ENCODE data around the gene NFYC. TPM values are rescaled to one million over a fixed set of nuclear protein-coding genes. Genes with fewer than 3 reads are reported as not detected.
A peak's percentile ranks its signal among the peaks of the same experiment; 100 is the strongest.

The NFYC gene
- 10 to 100 TPM; 50.1 to 60.4 (median 52.9) TPM for total RNA-seq
- total RNA-seq (2013), result 40.9 TPM
- 32.4 to 53.5 (median 42.1) reads per million in 29 experiments for total RNA-seq

DNA sequence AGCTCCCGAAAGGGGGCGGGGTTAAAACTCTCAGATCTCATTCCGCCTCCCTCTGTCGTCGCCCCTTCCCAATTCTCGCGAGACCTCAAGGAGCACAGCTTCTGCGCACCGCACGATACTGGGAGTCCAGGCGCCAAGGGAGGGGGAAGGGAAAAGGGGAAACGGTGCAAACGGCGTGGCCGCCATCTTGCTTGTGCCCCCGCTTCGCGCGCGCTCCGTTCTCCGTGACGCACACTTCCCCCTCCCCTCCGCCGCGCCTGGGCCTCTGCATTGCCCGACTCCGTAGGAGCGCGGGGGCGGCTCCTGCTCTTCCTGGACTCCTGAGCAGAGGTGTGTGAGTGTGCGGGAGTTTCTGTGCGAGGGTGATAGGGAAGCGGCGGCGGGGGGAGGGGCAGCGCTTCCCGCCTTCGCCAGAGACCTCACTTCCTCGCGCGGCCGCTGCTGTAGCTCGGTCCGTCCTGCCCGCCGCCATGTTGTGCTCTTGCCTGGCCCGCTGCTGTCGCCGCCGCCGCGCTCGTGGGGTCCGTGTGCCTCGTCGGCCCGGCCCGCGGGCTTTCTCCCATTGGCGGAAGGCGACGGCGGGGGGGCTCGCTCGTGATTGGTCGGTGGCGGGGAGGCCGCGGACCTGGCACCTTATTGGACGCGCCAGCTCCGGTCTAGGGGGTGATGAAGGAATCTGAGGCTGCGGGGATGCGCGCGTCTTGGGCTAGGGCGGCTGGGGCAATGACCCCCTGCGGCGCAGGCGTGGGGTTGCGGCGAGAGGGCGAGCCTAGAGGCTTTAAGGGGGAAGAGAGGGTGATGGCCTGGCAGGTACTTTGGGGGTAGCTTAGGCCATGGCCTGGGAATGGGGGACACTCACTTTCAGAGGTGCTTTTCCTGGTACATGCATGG, at the start of gene NFYC:
Gene NFYC (plus strand): TSS at position 167 of the 891 bp plus-strand sequence. CDS start 47,140 bp downstream, outside the sequence.
- H3K4me3 ChIP-seq (ENCODE audit: control insufficient read depth in 1 of 2, extremely low read depth in 1 of 2, low read length in 1 of 2), result peak within 1 kb of the TSS; percentile 81 to 100
- H3K27me3 ChIP-seq (replicated peaks in 1 of 2; ENCODE audit: control insufficient read depth in 2 of 2, extremely low read depth in 1 of 2, insufficient read depth in 2 of 2, low read length in 1 of 2), result no peaks in the 10 kb centered on the region
- Mint-ChIP-seq H3K27me3 (no peaks in the 10 kb centered on the region), H3K36me3 (peaks cover 11% of the 10 kb centered on the region), H3K4me1 (peaks cover 65 to 71% (median 69%) of the 10 kb centered on the region in 3 donors), H3K27ac (peak within 1 kb of the TSS; percentile 94 to 96), H3K4me3 (peak within 1 kb of the TSS; percentile 87 to 98 (median 95)), H3K9me3 (no peaks in the 10 kb centered on the region)
- peaks cover 3 to 7% of the 10 kb centered on the region in 2 donors for H3K36me3 ChIP-seq (ENCODE audit: control insufficient read depth in 2 of 2, extremely low read depth in 1 of 2, insufficient read depth in 1 of 2, low read length in 1 of 2)
- DNase-seq (peak; percentile 84 to 99 (median 93)), ATAC-seq (replicated peaks in 1 of 4) (peak; percentile 86 to 88 (median 86))
- H3K4me1 ChIP-seq (ENCODE audit: control insufficient read depth in 1 of 2, extremely low read depth in 1 of 2, insufficient read depth in 2 of 2, low read length in 2 of 2), result peaks cover 21 to 32% of the 10 kb centered on the region in 2 experiments
- under 1% methylated on average over 58 of the region's 84 CpGs for WGBS (ENCODE audit: insufficient coverage)
- H3K9me3 ChIP-seq, result no peaks in the 10 kb centered on the region
- H3K27ac ChIP-seq (ENCODE audit: low read length), result peak within 1 kb of the TSS; percentile 100
- CTCF ChIA-PET, result interaction anchor here in 1 of 2 donors (0.5 to 2.7 kb wide), 13 partner anchors 9 to 170 kb away, joined by 3 to 13 read pairs (median 5); partner anchors contain the start of genes CITED4 and ZNF684
- POLR2A ChIA-PET, result interaction anchor here (0.5 to 1.3 kb wide), 12 partner anchors 10 to 1991 kb away, joined by 3 to 7 read pairs (median 3); partner anchors contain the start of gene YBX1 (in 1 of the 2)

DNA sequence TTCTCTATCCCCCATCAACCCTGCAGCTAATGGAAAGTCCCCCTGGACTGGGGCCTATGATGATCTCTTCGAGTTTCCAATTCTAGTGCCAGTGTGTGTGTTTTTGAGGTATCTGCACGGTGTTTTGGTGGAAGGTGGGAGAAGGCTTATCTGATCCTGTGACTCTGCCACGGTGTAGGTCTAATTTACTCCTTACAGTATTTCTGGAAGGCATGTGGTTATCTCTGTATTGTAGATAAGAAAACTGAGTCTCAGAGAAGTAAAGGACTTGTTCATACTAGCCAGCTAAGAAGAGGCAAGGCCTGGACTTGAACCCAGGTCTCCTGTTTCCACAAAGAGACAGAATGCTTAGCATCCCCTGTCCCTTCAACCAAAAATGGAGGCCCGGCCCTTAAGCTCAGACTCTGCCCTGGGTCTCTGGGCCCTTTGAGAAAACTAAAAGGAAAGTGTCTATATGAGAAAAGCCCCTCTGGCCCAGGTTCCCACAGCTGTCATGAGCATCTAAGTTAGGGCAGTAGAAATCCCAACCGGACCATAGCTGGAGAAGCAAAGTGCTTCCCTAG, 46.3 kb upstream of the NFYC start:
- H3K27ac Mint-ChIP-seq, result no peak overlapping the region
- WGBS (ENCODE audit: insufficient coverage), result 92% methylated on average over 2 of the region's 5 CpGs
- no peaks in the 10 kb centered on the region for H3K36me3 Mint-ChIP-seq
- H3K27ac ChIP-seq (ENCODE audit: low read length), result no peak overlapping the region
- ATAC-seq (replicated peaks in 1 of 4), result no peak
- CTCF ChIA-PET, result no interaction called here
- H3K9me3 ChIP-seq, result no peaks in the 10 kb centered on the region
- H3K4me3 Mint-ChIP-seq, result no peak overlapping the region
- no peaks in the 10 kb centered on the region for H3K9me3 Mint-ChIP-seq
- peaks cover 0 to 9% of the 10 kb centered on the region in 2 experiments for H3K27me3 ChIP-seq (replicated peaks in 1 of 2; ENCODE audit: control insufficient read depth in 2 of 2, extremely low read depth in 1 of 2, insufficient read depth in 2 of 2, low read length in 1 of 2)
- H3K36me3 ChIP-seq (ENCODE audit: control insufficient read depth in 2 of 2, extremely low read depth in 1 of 2, insufficient read depth in 1 of 2, low read length in 1 of 2), result no peaks in the 10 kb centered on the region
- H3K4me3 ChIP-seq (ENCODE audit: control insufficient read depth in 1 of 2, extremely low read depth in 1 of 2, low read length in 1 of 2), result no peak overlapping the region
- peaks cover 8 to 15% (median 11%) of the 10 kb centered on the region in 3 donors for H3K4me1 Mint-ChIP-seq
- H3K27me3 Mint-ChIP-seq, result no peaks in the 10 kb centered on the region
- no peak for DNase-seq
- POLR2A ChIA-PET, result no interaction called here
- H3K4me1 ChIP-seq (ENCODE audit: control insufficient read depth in 1 of 2, extremely low read depth in 1 of 2, insufficient read depth in 2 of 2, low read length in 2 of 2), result peaks cover 0 to 7% of the 10 kb centered on the region in 2 experiments

DNA sequence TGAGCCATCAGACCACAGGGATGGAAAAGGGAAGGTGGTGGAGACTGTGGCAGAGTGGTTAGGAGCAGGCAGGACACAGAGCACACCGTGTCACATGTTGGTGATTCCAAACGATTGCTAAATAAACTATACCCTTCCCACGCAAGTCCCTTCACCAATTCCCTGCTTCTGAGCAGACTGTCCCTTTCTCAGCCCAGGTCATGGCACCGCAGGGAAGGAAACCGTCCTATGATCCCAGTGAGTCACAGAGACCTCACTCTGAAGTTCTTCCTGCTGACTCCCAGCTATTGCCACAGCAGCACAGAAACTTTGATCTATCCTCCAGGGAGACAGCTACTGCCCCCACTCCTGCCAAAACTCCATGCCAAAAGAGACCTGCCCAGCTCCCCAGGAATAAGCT, 45.2 kb upstream of the NFYC start:
- Mint-ChIP-seq H3K27ac (no peak overlapping the region), H3K36me3 (no peaks in the 10 kb centered on the region), H3K27me3 (no peaks in the 10 kb centered on the region), H3K9me3 (no peaks in the 10 kb centered on the region), H3K4me3 (no peak overlapping the region), H3K4me1 (peaks cover 4 to 8% (median 5%) of the 10 kb centered on the region in 3 donors)
- Histone ChIP-seq H3K9me3 (no peaks in the 10 kb centered on the region), H3K27me3 (replicated peaks in 1 of 2; ENCODE audit: control insufficient read depth in 2 of 2, extremely low read depth in 1 of 2, insufficient read depth in 2 of 2, low read length in 1 of 2) (peaks cover 0 to 15% of the 10 kb centered on the region in 2 experiments), H3K36me3 (ENCODE audit: control insufficient read depth in 2 of 2, extremely low read depth in 1 of 2, insufficient read depth in 1 of 2, low read length in 1 of 2) (no peaks in the 10 kb centered on the region), H3K27ac (ENCODE audit: low read length) (no peak overlapping the region), H3K4me3 (ENCODE audit: control insufficient read depth in 1 of 2, extremely low read depth in 1 of 2, low read length in 1 of 2) (no peak overlapping the region), H3K4me1 (ENCODE audit: control insufficient read depth in 1 of 2, extremely low read depth in 1 of 2, insufficient read depth in 2 of 2, low read length in 2 of 2) (peaks cover 0 to 6% of the 10 kb centered on the region in 2 experiments)
- WGBS (ENCODE audit: insufficient coverage), result 86% methylated on average over 4 of the region's 5 CpGs
- no peak for DNase-seq
- POLR2A ChIA-PET, result no interaction called here
- CTCF ChIA-PET, result no interaction called here
- ATAC-seq (replicated peaks in 1 of 4), result no peak

DNA sequence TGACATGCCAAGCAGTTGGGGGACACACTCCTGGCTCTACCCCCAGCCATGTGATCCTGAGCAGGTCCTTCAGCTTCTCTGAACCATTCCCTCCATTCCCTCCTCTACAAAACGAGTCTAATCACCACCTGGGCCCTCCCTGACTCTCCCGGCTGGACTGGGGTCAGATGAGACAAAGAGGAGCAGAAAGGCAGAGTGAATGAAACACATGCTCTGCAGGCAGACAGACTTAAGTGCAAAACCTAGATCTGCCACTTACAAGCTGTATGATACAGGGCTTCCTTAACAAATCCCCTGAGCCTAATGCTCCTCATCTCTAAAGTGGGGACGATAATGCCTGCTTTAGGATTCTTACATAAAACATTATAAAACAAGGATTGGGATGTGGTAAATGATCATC, 43.3 kb upstream of the NFYC start:
- ChIA-PET CTCF (no interaction called here), POLR2A (no interaction called here)
- Mint-ChIP-seq H3K9me3 (no peaks in the 10 kb centered on the region), H3K4me3 (no peak overlapping the region), H3K27me3 (no peaks in the 10 kb centered on the region), H3K36me3 (no peaks in the 10 kb centered on the region), H3K27ac (no peak overlapping the region), H3K4me1 (peaks cover 4 to 8% (median 5%) of the 10 kb centered on the region in 3 donors)
- DNase-seq (no peak), ATAC-seq (replicated peaks in 1 of 4) (no peak)
- H3K27me3 ChIP-seq (replicated peaks in 1 of 2; ENCODE audit: control insufficient read depth in 2 of 2, extremely low read depth in 1 of 2, insufficient read depth in 2 of 2, low read length in 1 of 2), result peaks cover 0 to 18% of the 10 kb centered on the region in 2 experiments
- WGBS (ENCODE audit: insufficient coverage), result 100% methylated on average over 1 of the region's 3 CpGs
- no peak overlapping the region for H3K27ac ChIP-seq (ENCODE audit: low read length)
- no peaks in the 10 kb centered on the region for H3K9me3 ChIP-seq
- peaks cover 0 to 6% of the 10 kb centered on the region in 2 experiments for H3K4me1 ChIP-seq (ENCODE audit: control insufficient read depth in 1 of 2, extremely low read depth in 1 of 2, insufficient read depth in 2 of 2, low read length in 2 of 2)
- no peaks in the 10 kb centered on the region for H3K36me3 ChIP-seq (ENCODE audit: control insufficient read depth in 2 of 2, extremely low read depth in 1 of 2, insufficient read depth in 1 of 2, low read length in 1 of 2)
- H3K4me3 ChIP-seq (ENCODE audit: control insufficient read depth in 1 of 2, extremely low read depth in 1 of 2, low read length in 1 of 2), result no peak overlapping the region

DNA sequence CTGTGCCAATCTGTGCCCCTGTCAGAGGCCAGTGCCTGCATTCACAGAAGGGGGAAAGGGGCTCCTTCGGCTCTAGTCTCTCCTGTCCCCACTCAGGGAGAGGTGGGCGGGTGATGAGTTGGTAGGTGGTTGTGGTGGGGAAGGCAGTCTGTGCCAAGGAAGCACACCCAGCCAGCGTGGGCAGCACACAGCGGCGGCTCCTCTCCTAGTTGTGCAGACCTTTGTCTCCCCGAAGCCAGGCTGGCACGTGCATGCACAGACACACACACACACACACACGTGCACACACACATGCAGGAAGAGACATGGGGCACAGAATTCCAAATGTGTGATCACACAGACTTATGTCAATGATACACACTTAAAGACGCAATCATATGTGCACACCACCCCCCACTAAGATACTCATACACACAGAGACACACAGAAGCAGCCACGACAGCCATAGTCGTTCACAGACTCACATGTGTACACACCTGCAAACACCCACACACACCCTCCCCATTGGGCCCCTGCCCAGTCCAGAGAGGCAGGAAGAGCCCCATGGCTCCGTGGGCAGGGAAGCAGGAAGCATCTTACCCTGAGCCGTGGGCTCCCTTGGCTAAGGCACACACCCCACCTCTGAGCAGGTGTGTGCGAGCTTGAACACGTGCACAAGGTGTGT, 42.4 kb upstream of the NFYC start:
- DNase-seq (no peak), ATAC-seq (replicated peaks in 1 of 4) (no peak)
- no peaks in the 10 kb centered on the region for H3K9me3 Mint-ChIP-seq
- H3K36me3 Mint-ChIP-seq, result no peaks in the 10 kb centered on the region
- Histone ChIP-seq H3K4me1 (ENCODE audit: control insufficient read depth in 1 of 2, extremely low read depth in 1 of 2, insufficient read depth in 2 of 2, low read length in 2 of 2) (peaks cover 0 to 6% of the 10 kb centered on the region in 2 experiments), H3K9me3 (no peaks in the 10 kb centered on the region), H3K27ac (ENCODE audit: low read length) (no peak overlapping the region), H3K27me3 (replicated peaks in 1 of 2; ENCODE audit: control insufficient read depth in 2 of 2, extremely low read depth in 1 of 2, insufficient read depth in 2 of 2, low read length in 1 of 2) (peaks cover 0 to 18% of the 10 kb centered on the region in 2 experiments), H3K4me3 (ENCODE audit: control insufficient read depth in 1 of 2, extremely low read depth in 1 of 2, low read length in 1 of 2) (no peak overlapping the region), H3K36me3 (ENCODE audit: control insufficient read depth in 2 of 2, extremely low read depth in 1 of 2, insufficient read depth in 1 of 2, low read length in 1 of 2) (no peaks in the 10 kb centered on the region)
- H3K27ac Mint-ChIP-seq, result no peak overlapping the region
- no peak overlapping the region for H3K4me3 Mint-ChIP-seq
- H3K4me1 Mint-ChIP-seq, result peaks cover 4 to 8% (median 5%) of the 10 kb centered on the region in 3 donors
- ChIA-PET CTCF (no interaction called here), POLR2A (no interaction called here)
- WGBS (ENCODE audit: insufficient coverage), result 36% methylated on average over 10 of the region's 15 CpGs
- no peaks in the 10 kb centered on the region for H3K27me3 Mint-ChIP-seq

DNA sequence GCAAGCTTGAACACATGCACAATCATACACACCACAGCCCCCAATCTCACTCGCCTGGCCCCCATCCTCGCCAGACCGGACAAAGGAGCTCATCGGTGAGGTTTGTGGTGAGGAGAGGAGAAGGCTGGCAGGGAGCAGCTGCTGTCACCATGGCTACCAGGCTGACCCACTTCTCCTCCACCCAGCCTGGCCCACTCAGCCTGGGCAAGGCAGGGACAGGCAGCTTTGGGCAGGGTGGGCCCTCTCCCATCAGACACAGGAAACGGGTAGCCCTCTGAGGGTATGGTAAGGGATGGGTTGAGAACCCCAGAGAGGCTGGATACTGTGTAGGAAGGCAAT, 41.9 kb upstream of the NFYC start:
- POLR2A ChIA-PET, result no interaction called here
- no peaks in the 10 kb centered on the region for H3K36me3 ChIP-seq (ENCODE audit: control insufficient read depth in 2 of 2, extremely low read depth in 1 of 2, insufficient read depth in 1 of 2, low read length in 1 of 2)
- H3K9me3 Mint-ChIP-seq, result no peaks in the 10 kb centered on the region
- peaks cover 0 to 6% of the 10 kb centered on the region in 2 experiments for H3K4me1 ChIP-seq (ENCODE audit: control insufficient read depth in 1 of 2, extremely low read depth in 1 of 2, insufficient read depth in 2 of 2, low read length in 2 of 2)
- no peak overlapping the region for H3K4me3 Mint-ChIP-seq
- no peak overlapping the region for H3K27ac ChIP-seq (ENCODE audit: low read length)
- peaks cover 3 to 4% of the 10 kb centered on the region in 2 donors for H3K27me3 Mint-ChIP-seq
- H3K4me1 Mint-ChIP-seq, result peaks cover 4 to 11% (median 5%) of the 10 kb centered on the region in 3 donors
- no peaks in the 10 kb centered on the region for H3K36me3 Mint-ChIP-seq
- CTCF ChIA-PET, result interaction anchor here in 1 of 2 donors (0.6 kb wide), 1 partner anchor 851 kb away, joined by 6 read pairs; no protein-coding TSS in a partner anchor
- peaks cover 0 to 18% of the 10 kb centered on the region in 2 experiments for H3K27me3 ChIP-seq (replicated peaks in 1 of 2; ENCODE audit: control insufficient read depth in 2 of 2, extremely low read depth in 1 of 2, insufficient read depth in 2 of 2, low read length in 1 of 2)
- H3K4me3 ChIP-seq (ENCODE audit: control insufficient read depth in 1 of 2, extremely low read depth in 1 of 2, low read length in 1 of 2), result no peak overlapping the region
- ATAC-seq (replicated peaks in 1 of 4), result no peak
- 40% methylated on average over 1 of the region's 5 CpGs for WGBS (ENCODE audit: insufficient coverage)
- no peak overlapping the region for H3K27ac Mint-ChIP-seq
- no peak for DNase-seq
- H3K9me3 ChIP-seq, result no peaks in the 10 kb centered on the region

All from T-cell (primary cell).